ENCODE measurements around the gene B4GALNT2.
"Not testable (repeated sequence)": the region's sequence is repeated elsewhere in the genome, so short reads cannot be mapped to it uniquely, and the experiment has no call there.

The B4GALNT2 gene

GRCh38 chr17:49184522-49184921 is 52.0 kb downstream of the B4GALNT2 start:
- DNase-seq, result not testable (repeated sequence)

- DNase-seq, result not testable (repeated sequence)
Measured at GRCh38 chr17:49185381-49185780, 52.8 kb downstream of the B4GALNT2 start.

GRCh38 chr17:49187301-49187700 is 54.7 kb downstream of the B4GALNT2 start:
- DNase-seq, result no peak

- no peak for DNase-seq
Measured at GRCh38 chr17:49190932-49191331, 58.4 kb downstream of the B4GALNT2 start.

GRCh38 chr17:49191409-49191916 is 58.9 kb downstream of the B4GALNT2 start:
- DNase-seq, result peak; percentile 83

DNA sequence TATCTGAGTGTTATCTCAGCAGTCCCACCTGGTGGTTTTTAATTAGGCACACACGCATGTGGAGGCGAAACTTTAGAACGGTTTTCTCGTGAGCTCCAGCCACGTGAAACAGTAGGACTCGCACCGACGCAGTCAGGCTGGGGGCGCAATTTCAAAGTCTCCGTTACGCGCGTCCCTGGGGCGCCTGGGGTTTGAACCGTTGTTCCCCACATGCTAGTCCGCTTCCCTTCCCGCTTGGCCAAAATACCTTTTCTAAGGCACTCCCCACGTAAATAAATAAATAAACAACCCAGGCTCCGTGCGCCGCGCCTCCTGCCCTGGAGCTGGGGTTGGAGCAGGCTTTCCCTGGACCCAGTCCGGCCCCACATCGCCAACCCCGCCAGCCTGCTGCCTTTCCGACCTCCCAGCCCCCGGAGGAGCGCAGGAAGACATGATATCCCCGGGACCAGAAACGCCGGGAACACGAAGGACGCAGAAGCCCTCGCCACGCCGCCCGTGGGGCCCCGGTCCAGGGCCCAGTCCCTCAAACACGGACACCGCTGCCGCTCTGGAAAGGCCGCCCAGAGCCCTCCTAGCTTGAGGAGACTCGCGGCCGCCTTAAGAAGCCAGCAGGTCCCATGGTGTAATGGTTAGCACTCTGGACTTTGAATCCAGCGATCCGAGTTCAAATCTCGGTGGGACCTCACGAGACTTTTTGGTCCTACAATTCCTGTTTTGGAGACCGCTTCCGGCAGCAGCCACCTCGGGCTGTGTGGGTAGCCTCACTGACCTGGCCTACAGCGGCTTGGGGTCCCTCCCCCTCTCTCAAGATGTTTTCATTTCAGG is 59.6 kb downstream of the B4GALNT2 start:
- DNase-seq, result peak; percentile 87

GRCh38 chr17:49193513-49194296 is 61.1 kb downstream of the B4GALNT2 start:
- DNase-seq, result peak; percentile 34

DNA sequence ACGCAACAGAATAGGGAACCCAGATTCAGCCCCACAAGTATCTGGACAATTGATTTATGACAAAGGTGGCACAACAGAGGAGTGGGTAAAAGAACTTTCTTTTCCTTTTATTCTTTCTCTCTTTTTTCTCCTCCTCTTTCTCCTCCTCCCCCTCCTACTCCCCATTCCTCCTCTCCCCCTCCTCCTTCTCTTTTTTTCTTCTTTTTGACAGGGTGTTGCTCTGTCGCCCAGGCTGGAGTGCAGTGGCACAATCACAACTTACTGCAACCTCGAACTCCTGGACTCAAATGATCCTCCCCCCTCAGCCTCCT is 61.7 kb downstream of the B4GALNT2 start:
- DNase-seq, result no peak

- no peak for DNase-seq
Measured at GRCh38 chr17:49195751-49196150, 63.2 kb downstream of the B4GALNT2 start.

- DNase-seq, result no peak
Measured at GRCh38 chr17:49196520-49196919, 64.0 kb downstream of the B4GALNT2 start.

DNA sequence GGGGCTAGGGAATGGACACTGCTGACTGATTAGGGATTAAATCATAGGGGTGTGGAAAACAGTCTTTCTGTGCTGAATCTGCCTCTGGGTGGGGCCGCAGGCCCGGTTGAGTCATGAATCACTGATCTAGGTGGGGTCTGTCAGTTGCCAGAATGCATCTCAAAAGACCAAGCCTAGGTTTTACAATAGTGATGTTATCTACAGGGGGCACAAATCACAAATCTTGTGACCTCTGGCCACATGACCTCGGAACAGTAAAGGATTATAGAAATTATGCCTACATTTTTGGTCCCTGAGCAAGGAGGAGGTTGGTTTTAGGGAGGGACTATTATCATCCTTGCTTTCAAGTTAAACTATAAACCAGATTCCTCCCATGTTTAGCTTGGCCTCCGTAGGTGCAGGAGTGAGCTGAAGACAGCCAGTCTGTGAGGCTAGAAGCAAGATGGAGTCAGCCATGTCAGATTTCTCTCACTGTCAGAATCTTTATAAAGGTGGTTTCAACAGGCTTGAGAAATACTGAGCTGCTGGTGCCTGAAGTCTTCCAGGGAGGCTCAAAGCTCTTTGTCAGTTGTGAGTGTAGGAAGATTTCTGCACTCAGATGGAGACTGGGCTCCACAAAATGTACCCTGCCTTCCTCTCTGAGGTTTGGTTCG is 64.9 kb downstream of the B4GALNT2 start:
- no peak for DNase-seq

DNA sequence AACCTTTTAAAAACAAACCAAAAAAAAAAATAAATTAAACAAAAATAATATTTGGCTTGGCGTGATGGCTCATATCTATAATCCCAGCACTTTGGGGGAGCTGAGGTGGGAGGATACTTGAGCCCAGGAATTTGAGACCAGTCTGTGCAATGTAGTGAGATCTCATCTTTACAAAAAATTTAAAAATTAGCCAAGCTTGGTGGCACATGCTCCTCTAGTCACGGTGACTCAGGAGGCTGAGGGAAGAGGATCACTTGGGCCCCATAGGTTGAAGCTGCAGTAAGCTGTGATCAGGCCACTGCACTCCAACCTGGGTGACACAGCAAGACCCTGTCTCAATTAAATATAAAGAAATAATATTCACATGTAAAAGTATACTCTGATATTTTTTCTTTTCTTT is 65.6 kb downstream of the B4GALNT2 start:
- DNase-seq, result no peak

GRCh38 chr17:49200423-49201083 is 68.0 kb downstream of the B4GALNT2 start:
- DNase-seq, result no peak

- no peak for DNase-seq
Measured at GRCh38 chr17:49201481-49201927, 68.9 kb downstream of the B4GALNT2 start.

GRCh38 chr17:49203796-49204195 is 71.2 kb downstream of the B4GALNT2 start:
- DNase-seq, result no peak

- no peak for DNase-seq
Measured at GRCh38 chr17:49204516-49204915, 71.9 kb downstream of the B4GALNT2 start.

DNA sequence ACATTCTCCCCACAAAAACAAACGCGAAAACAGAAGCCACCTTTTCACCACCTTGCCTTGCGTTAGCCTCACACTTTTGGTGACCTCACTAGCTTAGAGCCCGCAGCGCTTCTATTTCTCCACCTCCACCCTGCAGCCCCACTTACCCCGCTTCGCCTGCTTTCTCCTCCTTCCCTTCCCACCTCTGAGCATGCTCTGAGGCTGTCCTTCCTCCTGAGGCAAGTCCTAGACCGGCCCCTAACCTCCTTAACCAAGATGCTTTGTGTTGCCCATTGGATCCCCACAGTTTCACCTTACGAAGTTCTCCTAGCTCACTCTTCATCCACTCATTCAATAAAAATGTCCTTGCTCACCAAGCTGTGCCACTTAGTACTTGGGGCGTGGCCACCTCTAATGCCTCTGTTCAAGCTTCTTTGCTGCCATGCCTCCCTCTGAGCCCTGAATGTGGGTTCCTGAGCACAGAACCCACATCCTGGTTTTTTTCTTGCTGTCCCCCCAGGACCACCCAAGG is 76.5 kb downstream of the B4GALNT2 start:
- no peak for DNase-seq

DNA sequence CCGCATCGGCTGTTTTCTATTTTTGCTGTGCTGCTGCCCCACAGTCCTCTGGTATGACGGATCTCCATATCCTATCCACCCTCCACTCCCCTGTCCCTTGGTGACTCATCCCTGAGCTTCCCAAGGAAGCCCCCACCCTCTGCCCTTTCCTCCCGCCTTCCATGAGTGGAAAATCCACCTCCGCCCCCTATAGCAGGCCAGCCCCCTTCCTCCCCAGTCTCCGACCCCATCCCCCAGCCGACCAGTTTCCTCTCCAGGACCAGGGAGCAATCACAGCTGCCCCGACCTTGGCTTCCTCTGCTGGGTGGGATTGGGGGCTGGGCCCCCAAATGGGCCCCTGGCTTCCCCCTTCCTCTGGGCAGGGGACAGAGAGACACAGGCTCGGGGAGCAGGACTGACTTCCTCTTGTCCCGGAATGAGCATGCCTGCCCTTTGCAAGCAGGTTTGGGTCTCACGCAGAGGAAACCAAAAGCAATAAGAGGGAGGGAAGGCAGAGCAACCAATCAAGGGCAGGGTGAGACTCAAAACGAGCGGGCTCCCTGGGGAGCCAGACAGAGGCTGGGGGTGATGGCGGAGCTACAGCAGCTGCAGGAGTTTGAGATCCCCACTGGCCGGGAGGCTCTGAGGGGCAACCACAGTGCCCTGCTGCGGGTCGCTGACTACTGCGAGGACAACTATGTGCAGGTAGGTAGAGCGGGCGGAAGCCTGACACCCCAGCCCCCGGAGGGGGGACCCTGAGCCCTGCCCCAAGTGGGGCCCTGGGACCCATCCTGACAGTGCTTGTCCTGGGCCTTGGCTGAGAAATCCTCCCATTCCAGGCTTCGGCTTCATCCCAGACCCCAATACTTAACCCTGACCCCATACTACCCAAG is 77.8 kb downstream of the B4GALNT2 start, which contains the start of the genes ABI3 and GNGT2:
ABI3 (plus strand) TSS at position 550 of the 872 bp plus-strand sequence; CDS start at position 568, 18 bp downstream.
GNGT2 (minus strand) TSS at position 417 of the 872 bp plus-strand sequence. CDS start 3,152 bp downstream, outside the sequence.
- no peak for DNase-seq

GRCh38 chr17:49213399-49213798 is 80.8 kb downstream of the B4GALNT2 start:
- DNase-seq, result no peak

GRCh38 chr17:49213847-49214246 is 81.3 kb downstream of the B4GALNT2 start:
- no peak for DNase-seq

DNA sequence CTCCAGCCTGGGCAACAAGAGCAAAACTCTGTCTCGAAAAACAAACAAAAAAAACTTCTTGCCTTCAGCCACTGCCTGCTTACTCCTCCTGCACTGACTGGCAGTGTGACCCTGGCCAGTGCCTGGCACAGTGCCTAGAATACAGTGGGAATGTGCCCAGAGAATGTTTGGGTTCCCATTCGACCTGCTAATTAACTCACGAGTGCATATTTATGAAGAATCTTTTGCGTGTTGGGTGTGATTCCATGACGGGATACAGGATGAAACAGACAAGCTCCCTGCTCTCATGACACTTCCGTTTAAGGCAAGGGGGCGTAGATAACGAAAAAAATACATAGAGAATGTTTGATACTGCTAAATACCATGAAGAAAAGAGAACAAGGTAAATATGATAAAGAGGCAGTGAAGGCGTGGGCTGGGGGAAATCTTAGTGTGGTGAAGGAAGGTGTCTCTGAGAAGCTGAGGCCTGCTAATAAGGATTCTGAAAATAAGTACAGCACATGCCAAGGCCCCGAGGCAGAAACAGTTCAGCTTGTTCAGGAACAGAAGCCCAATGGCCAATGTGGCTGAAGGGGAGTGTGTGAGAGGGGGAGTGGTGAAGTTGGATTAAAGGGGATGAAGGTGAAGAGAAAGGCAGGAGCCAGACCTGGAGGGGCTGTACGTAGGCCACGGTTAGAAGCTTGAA is 82.2 kb downstream of the B4GALNT2 start:
- no peak for DNase-seq

Measured in NCI-H748 treated with DMSO at 0.1 percent for 48 hours (cell line).